ENCODE measurements around the gene ARID3B. TPM values are rescaled to one million over a fixed set of nuclear protein-coding genes. Genes with fewer than 3 reads are reported as not detected.

The ARID3B gene
- total RNA-seq, 4 donors from 2014 or later = 5.9 to 7.7 (median 6.2) TPM

GRCh38 chr15:74598126-74598842 is 57.3 kb downstream of the ARID3B start:
- TF ChIP-seq POLR2A (IDR thresholded peaks at IDR 0.05) = peak in 1 of 2 donors; percentile 97
- no peak for TF ChIP-seq CTCF (IDR thresholded peaks at IDR 0.05)
- peak overlapping the region; percentile 73 to 93 (median 76) for H3K27ac ChIP-seq
- DNase-seq = peak; percentile 97 to 98
- intact Hi-C loops (cut with DNase I) = no loop called here
- H3K4me1 ChIP-seq = peaks cover 15 to 24% of the 10 kb centered on the region in 2 donors
- no peaks in the 10 kb centered on the region for H3K36me3 ChIP-seq
- 0 to 4% methylated on average over 23 to 26 of the region's 26 CpGs for WGBS, 2 donors
- no peaks in the 10 kb centered on the region for H3K9me3 ChIP-seq
- H3K4me3 ChIP-seq (replicated peaks in 1 of 3) = peak overlapping the region in 2 of 3 donors; percentile 45 to 48
- H3K27me3 ChIP-seq = no peaks in the 10 kb centered on the region

GRCh38 chr15:74599156-74599555 is 58.1 kb downstream of the ARID3B start:
- Histone ChIP-seq H3K27me3 (no peaks in the 10 kb centered on the region), H3K4me1 (peaks cover 15 to 21% of the 10 kb centered on the region in 2 donors), H3K4me3 (replicated peaks in 1 of 3) (peak overlapping the region in 2 of 3 donors; percentile 45 to 48), H3K36me3 (no peaks in the 10 kb centered on the region), H3K27ac (peak overlapping the region in 1 of 3 donors; percentile 93), H3K9me3 (no peaks in the 10 kb centered on the region)
- no peak for TF ChIP-seq CTCF (IDR thresholded peaks at IDR 0.05)
- TF ChIP-seq POLR2A (IDR thresholded peaks at IDR 0.05) = no peak
- DNase-seq = no peak
- intact Hi-C loops (cut with DNase I) = no loop called here
- WGBS, 2 donors = 47 to 75% methylated on average over 8 to 15 of the region's 15 CpGs

GRCh38 chr15:74603026-74603788 is 62.2 kb downstream of the ARID3B start:
- Histone ChIP-seq H3K27me3 (no peaks in the 10 kb centered on the region), H3K4me1 (peaks cover 11 to 16% of the 10 kb centered on the region in 2 donors), H3K4me3 (replicated peaks in 1 of 3) (no peak overlapping the region), H3K27ac (no peak overlapping the region), H3K36me3 (no peaks in the 10 kb centered on the region), H3K9me3 (no peaks in the 10 kb centered on the region)
- WGBS, 2 donors = 89 to 90% methylated on average over 13 of the region's 13 CpGs
- TF ChIP-seq POLR2A (IDR thresholded peaks at IDR 0.05) = no peak
- no peak for TF ChIP-seq CTCF (IDR thresholded peaks at IDR 0.05)
- no peak for DNase-seq
- intact Hi-C loops (cut with DNase I) = no loop called here

- Histone ChIP-seq H3K27me3 (no peaks in the 10 kb centered on the region), H3K9me3 (no peaks in the 10 kb centered on the region), H3K36me3 (no peaks in the 10 kb centered on the region), H3K4me3 (replicated peaks in 1 of 3) (no peak overlapping the region), H3K27ac (no peak overlapping the region), H3K4me1 (peaks cover 8 to 12% of the 10 kb centered on the region in 2 donors)
- WGBS, 2 donors = 91 to 98% methylated on average over 6 to 8 of the region's 11 CpGs
- no peak for DNase-seq
- intact Hi-C loops (cut with DNase I) = no loop called here
- TF ChIP-seq POLR2A (IDR thresholded peaks at IDR 0.05) (no peak), CTCF (IDR thresholded peaks at IDR 0.05) (no peak)
These were observed 63.0 kb downstream of the ARID3B start for GRCh38 chr15:74603789-74604705.

Measured in thyroid gland (tissue), 4 donors.